ENCODE results near the gene ACO1.
"Not testable (repeated sequence)": the region's sequence is repeated elsewhere in the genome, so short reads cannot be mapped to it uniquely, and the experiment has no call there.

The ACO1 gene

GRCh38 chr9:32384364-32385151 is at the start of gene ACO1:
ACO1 (plus strand) TSS chr9:32384643; CDS start chr9:32405507, 20,864 bp downstream.
- Mint-ChIP-seq H3K9me3 (no peaks in the 10 kb centered on the region), H3K27ac (peak within 1 kb of the TSS; percentile 37), H3K36me3 (ENCODE audit: low read depth) (peaks cover 2% of the 10 kb centered on the region), H3K4me3 (peak within 1 kb of the TSS; percentile 84), H3K27me3 (peaks cover 20% of the 10 kb centered on the region), H3K4me1 (ENCODE audit: low read depth) (peaks cover 22% of the 10 kb centered on the region)
- peak; percentile 92 for DNase-seq

- no peak for DNase-seq
- peaks cover 2% of the 10 kb centered on the region for H3K27me3 Mint-ChIP-seq
- H3K4me1 Mint-ChIP-seq (ENCODE audit: low read depth), result no peaks in the 10 kb centered on the region
- H3K36me3 Mint-ChIP-seq (ENCODE audit: low read depth), result no peaks in the 10 kb centered on the region
- H3K4me3 Mint-ChIP-seq, result no peak overlapping the region
- H3K9me3 Mint-ChIP-seq, result no peaks in the 10 kb centered on the region
- no peak overlapping the region for H3K27ac Mint-ChIP-seq
Observed at GRCh38 chr9:32334916-32335895, 49.2 kb upstream of the ACO1 start.

- no peak for DNase-seq
Observed at GRCh38 chr9:32339424-32339823, 45.0 kb upstream of the ACO1 start.

GRCh38 chr9:32340361-32340760 is 44.1 kb upstream of the ACO1 start:
- Mint-ChIP-seq H3K4me3 (no peak overlapping the region), H3K27me3 (no peaks in the 10 kb centered on the region), H3K36me3 (ENCODE audit: low read depth) (no peaks in the 10 kb centered on the region), H3K4me1 (ENCODE audit: low read depth) (peaks cover 15% of the 10 kb centered on the region), H3K9me3 (no peaks in the 10 kb centered on the region), H3K27ac (no peak overlapping the region)
- no peak for DNase-seq

More at GRCh38 chr9:32339424-32339823, 45.0 kb upstream of the ACO1 start:
- Mint-ChIP-seq H3K36me3 (ENCODE audit: low read depth) (no peaks in the 10 kb centered on the region), H3K27ac (no peak overlapping the region), H3K4me1 (ENCODE audit: low read depth) (peaks cover 9% of the 10 kb centered on the region), H3K9me3 (no peaks in the 10 kb centered on the region), H3K4me3 (no peak overlapping the region), H3K27me3 (no peaks in the 10 kb centered on the region)

GRCh38 chr9:32344551-32345182 is 39.8 kb upstream of the ACO1 start:
- H3K4me1 Mint-ChIP-seq (ENCODE audit: low read depth), result peaks cover 15% of the 10 kb centered on the region
- H3K27ac Mint-ChIP-seq, result no peak overlapping the region
- H3K4me3 Mint-ChIP-seq, result no peak overlapping the region
- no peaks in the 10 kb centered on the region for H3K27me3 Mint-ChIP-seq
- H3K9me3 Mint-ChIP-seq, result no peaks in the 10 kb centered on the region
- DNase-seq, result no peak
- no peaks in the 10 kb centered on the region for H3K36me3 Mint-ChIP-seq (ENCODE audit: low read depth)

- H3K36me3 Mint-ChIP-seq (ENCODE audit: low read depth), result no peaks in the 10 kb centered on the region
- H3K4me3 Mint-ChIP-seq, result no peak overlapping the region
- DNase-seq, result no peak
- H3K4me1 Mint-ChIP-seq (ENCODE audit: low read depth), result peaks cover 15% of the 10 kb centered on the region
- H3K9me3 Mint-ChIP-seq, result no peaks in the 10 kb centered on the region
- no peaks in the 10 kb centered on the region for H3K27me3 Mint-ChIP-seq
- no peak overlapping the region for H3K27ac Mint-ChIP-seq
Observed at GRCh38 chr9:32345243-32345642, 39.2 kb upstream of the ACO1 start.

- no peaks in the 10 kb centered on the region for H3K9me3 Mint-ChIP-seq
- DNase-seq, result no peak
- no peak overlapping the region for H3K27ac Mint-ChIP-seq
- no peaks in the 10 kb centered on the region for H3K36me3 Mint-ChIP-seq (ENCODE audit: low read depth)
- peaks cover 15% of the 10 kb centered on the region for H3K4me1 Mint-ChIP-seq (ENCODE audit: low read depth)
- H3K4me3 Mint-ChIP-seq, result no peak overlapping the region
- no peaks in the 10 kb centered on the region for H3K27me3 Mint-ChIP-seq
Observed at GRCh38 chr9:32347571-32347970, 36.9 kb upstream of the ACO1 start.

- H3K4me3 Mint-ChIP-seq, result no peak overlapping the region
- no peaks in the 10 kb centered on the region for H3K9me3 Mint-ChIP-seq
- no peak for DNase-seq
- H3K4me1 Mint-ChIP-seq (ENCODE audit: low read depth), result peaks cover 15% of the 10 kb centered on the region
- no peak overlapping the region for H3K27ac Mint-ChIP-seq
- H3K36me3 Mint-ChIP-seq (ENCODE audit: low read depth), result no peaks in the 10 kb centered on the region
- no peaks in the 10 kb centered on the region for H3K27me3 Mint-ChIP-seq
Observed at GRCh38 chr9:32348106-32348695, 36.2 kb upstream of the ACO1 start.

- H3K4me1 Mint-ChIP-seq (ENCODE audit: low read depth), result peaks cover 10% of the 10 kb centered on the region
- no peaks in the 10 kb centered on the region for H3K9me3 Mint-ChIP-seq
- DNase-seq, result no peak
- H3K4me3 Mint-ChIP-seq, result no peak overlapping the region
- no peaks in the 10 kb centered on the region for H3K27me3 Mint-ChIP-seq
- no peak overlapping the region for H3K27ac Mint-ChIP-seq
- no peaks in the 10 kb centered on the region for H3K36me3 Mint-ChIP-seq (ENCODE audit: low read depth)
Observed at GRCh38 chr9:32349013-32349412, 35.4 kb upstream of the ACO1 start.

GRCh38 chr9:32350682-32351081 is 33.8 kb upstream of the ACO1 start:
- Mint-ChIP-seq H3K4me1 (ENCODE audit: low read depth) (no peaks in the 10 kb centered on the region), H3K9me3 (no peaks in the 10 kb centered on the region), H3K27me3 (no peaks in the 10 kb centered on the region), H3K4me3 (no peak overlapping the region), H3K27ac (no peak overlapping the region), H3K36me3 (ENCODE audit: low read depth) (no peaks in the 10 kb centered on the region)
- no peak for DNase-seq

- no peak for DNase-seq
- Mint-ChIP-seq H3K4me1 (ENCODE audit: low read depth) (no peaks in the 10 kb centered on the region), H3K36me3 (ENCODE audit: low read depth) (no peaks in the 10 kb centered on the region), H3K4me3 (no peak overlapping the region), H3K9me3 (no peaks in the 10 kb centered on the region), H3K27ac (no peak overlapping the region), H3K27me3 (no peaks in the 10 kb centered on the region)
Observed at GRCh38 chr9:32351845-32352244, 32.6 kb upstream of the ACO1 start.

- DNase-seq; H3K27ac Mint-ChIP-seq; H3K4me1 Mint-ChIP-seq (ENCODE audit: low read depth); H3K9me3 Mint-ChIP-seq; H3K27me3 Mint-ChIP-seq; H3K36me3 Mint-ChIP-seq (ENCODE audit: low read depth); H3K4me3 Mint-ChIP-seq: not testable (repeated sequence)
Observed at GRCh38 chr9:32353476-32353875, 31.0 kb upstream of the ACO1 start.

- Mint-ChIP-seq H3K9me3 (no peaks in the 10 kb centered on the region), H3K4me1 (ENCODE audit: low read depth) (no peaks in the 10 kb centered on the region), H3K27ac (no peak overlapping the region), H3K4me3 (no peak overlapping the region), H3K36me3 (ENCODE audit: low read depth) (no peaks in the 10 kb centered on the region), H3K27me3 (peaks cover 14% of the 10 kb centered on the region)
- no peak for DNase-seq
Observed at GRCh38 chr9:32359452-32359851, 25.0 kb upstream of the ACO1 start.

GRCh38 chr9:32360983-32361673 is 23.3 kb upstream of the ACO1 start:
- Mint-ChIP-seq H3K36me3 (ENCODE audit: low read depth) (no peaks in the 10 kb centered on the region), H3K4me1 (ENCODE audit: low read depth) (no peaks in the 10 kb centered on the region), H3K27ac (no peak overlapping the region), H3K4me3 (no peak overlapping the region), H3K27me3 (peaks cover 14% of the 10 kb centered on the region), H3K9me3 (no peaks in the 10 kb centered on the region)
- no peak for DNase-seq
